Measurements from ENCODE around the gene PRKCA. TPM values are rescaled to one million over a fixed set of nuclear protein-coding genes. Genes with fewer than 3 reads are reported as not detected.

The PRKCA gene
- total RNA-seq, 4 donors from 2014 or later = 26.0 to 89.0 (median 32.8) TPM

DNA sequence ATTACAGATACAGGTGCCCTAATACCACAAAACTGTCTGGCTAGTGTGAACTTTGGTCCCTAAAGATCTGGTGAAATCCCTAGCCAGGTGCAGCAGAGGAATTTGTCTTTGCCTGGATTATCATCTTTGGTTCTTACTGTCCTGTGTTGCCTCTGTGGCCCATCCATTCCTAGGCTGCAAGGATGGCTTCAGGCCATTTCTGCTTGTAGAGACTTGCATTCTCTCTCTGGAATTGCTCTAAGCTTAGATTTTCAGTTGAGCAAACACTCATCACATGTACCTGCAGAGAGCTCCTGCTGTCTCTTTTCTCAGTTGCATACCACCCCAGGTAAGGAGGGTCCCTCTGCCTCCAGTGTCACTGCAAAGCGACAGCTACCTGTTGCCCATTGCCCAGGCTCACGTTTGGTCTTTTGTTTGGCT lies 114.9 kb downstream of the PRKCA start:
- Histone ChIP-seq H3K4me1 (peaks cover 0 to 13% (median 2%) of the 10 kb centered on the region in 3 donors), H3K27ac (no peak overlapping the region), H3K36me3 (no peaks in the 10 kb centered on the region), H3K27me3 (no peaks in the 10 kb centered on the region), H3K9me3 (no peaks in the 10 kb centered on the region), H3K4me3 (no peak overlapping the region)
- WGBS, 2 donors (ENCODE audit: low coverage in 1 of 2) = 69 to 72% methylated on average over 2 of the region's 2 CpGs
- no peak for ATAC-seq
- TF ChIP-seq POLR2A (IDR thresholded peaks at IDR 0.05) (no peak), POLR2AphosphoS5 (IDR thresholded peaks at IDR 0.05) (no peak), EP300 (IDR thresholded peaks at IDR 0.05) (no peak)
- TF ChIP-seq, protein P1, sequence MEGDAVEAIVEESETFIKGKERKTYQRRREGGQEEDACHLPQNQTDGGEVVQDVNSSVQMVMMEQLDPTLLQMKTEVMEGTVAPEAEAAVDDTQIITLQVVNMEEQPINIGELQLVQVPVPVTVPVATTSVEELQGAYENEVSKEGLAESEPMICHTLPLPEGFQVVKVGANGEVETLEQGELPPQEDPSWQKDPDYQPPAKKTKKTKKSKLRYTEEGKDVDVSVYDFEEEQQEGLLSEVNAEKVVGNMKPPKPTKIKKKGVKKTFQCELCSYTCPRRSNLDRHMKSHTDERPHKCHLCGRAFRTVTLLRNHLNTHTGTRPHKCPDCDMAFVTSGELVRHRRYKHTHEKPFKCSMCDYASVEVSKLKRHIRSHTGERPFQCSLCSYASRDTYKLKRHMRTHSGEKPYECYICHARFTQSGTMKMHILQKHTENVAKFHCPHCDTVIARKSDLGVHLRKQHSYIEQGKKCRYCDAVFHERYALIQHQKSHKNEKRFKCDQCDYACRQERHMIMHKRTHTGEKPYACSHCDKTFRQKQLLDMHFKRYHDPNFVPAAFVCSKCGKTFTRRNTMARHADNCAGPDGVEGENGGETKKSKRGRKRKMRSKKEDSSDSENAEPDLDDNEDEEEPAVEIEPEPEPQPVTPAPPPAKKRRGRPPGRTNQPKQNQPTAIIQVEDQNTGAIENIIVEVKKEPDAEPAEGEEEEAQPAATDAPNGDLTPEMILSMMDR (IDR thresholded peaks at IDR 0.05) = no peak

DNA sequence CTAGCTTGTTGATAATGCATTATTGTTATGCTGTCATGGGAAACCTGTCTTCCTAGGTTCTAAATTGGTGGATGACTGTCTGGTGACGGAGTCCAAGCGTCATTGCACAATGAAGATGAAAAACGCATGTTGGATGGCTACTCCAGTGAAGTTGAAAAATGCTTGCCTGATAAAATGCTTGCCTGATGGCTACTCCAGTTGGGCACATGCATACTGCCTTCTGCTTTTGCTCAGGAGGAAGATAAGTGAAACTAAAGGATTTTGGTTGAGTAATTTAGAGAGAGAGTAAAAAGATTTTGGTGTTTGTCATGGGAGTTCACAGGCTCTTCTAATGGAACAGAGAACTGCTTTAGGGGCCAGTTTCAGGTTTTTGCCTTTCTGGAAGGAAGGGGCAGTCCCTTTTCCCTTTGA lies 118.6 kb downstream of the PRKCA start:
- peaks cover 0 to 39% (median 5%) of the 10 kb centered on the region in 3 donors for H3K4me1 ChIP-seq
- no peak overlapping the region for H3K4me3 ChIP-seq
- H3K36me3 ChIP-seq = no peaks in the 10 kb centered on the region
- peak overlapping the region in 2 of 4 donors; percentile 26 to 35 for H3K27ac ChIP-seq
- WGBS, 2 donors (ENCODE audit: low coverage in 1 of 2) = 30 to 55% methylated on average over 3 of the region's 3 CpGs
- no peaks in the 10 kb centered on the region for H3K9me3 ChIP-seq
- TF ChIP-seq POLR2A (IDR thresholded peaks at IDR 0.05) (no peak), POLR2AphosphoS5 (IDR thresholded peaks at IDR 0.05) (peak; percentile 58)
- H3K27me3 ChIP-seq = no peaks in the 10 kb centered on the region
- peak; percentile 67 for ATAC-seq

DNA sequence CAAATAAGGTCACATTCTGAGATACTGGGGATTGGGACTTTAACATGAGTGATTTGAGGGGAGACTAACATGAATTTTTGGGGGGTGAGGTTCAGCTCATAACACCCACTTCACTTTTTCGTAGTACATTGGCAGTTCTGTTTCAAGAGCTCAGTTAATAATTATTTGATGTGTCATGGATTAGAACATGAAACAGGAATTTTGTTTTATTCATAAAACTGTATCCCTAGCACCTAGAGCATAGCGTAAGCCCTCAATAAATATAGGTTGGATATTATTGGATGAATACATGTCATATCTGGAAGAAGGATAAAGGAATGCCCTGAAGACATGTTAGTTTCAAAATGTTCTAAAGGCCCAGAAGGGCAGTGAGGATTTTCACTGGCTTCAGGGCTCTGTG lies 119.8 kb downstream of the PRKCA start:
- H3K27ac ChIP-seq = peak overlapping the region in 2 of 4 donors; percentile 14 to 35

DNA sequence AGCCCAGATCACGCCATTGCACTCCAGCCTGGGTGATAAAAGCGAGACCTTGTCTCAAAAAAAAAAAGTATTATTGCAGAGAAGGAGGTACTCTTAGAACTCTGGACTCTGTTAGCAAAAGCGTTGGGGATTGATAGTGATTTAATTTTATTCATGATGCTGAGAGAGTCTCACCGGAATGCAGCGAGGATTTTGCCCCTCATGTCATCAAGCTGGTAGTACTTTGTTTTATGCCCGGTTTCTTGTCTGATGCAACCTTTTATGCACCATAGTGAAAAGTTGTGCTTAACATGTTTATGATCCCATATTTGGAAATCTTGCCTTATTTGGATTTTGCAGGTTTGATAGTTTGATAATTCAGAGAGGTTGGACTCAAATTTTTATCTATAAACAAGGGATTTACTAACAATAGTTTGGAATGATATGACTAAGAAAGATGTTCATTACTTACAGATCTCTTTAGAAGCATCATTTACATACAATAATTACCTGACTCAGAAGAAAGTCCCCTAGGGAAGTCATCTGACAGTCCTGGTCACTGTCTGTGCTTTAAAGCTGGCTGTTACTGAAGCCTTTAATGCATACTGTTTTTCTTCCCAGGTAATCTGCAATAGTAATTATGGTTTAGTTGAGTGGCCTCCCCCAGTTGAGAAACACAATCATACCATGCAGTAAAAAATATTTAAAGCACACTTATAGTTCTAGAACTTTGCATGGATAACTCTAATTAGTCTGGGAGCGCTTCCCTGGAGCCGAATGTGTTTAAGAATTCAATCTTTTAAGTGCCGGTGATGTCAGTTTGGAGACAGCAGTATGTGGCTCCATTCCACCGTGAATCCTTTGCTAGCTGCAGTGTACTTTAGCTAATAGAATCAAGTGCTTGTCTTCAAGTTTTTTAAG lies 120.9 kb downstream of the PRKCA start:
- Histone ChIP-seq H3K4me3 (no peak overlapping the region), H3K36me3 (no peaks in the 10 kb centered on the region), H3K27ac (peak overlapping the region in 2 of 4 donors; percentile 42 to 53), H3K4me1 (peaks cover 0 to 39% (median 5%) of the 10 kb centered on the region in 3 donors), H3K27me3 (no peaks in the 10 kb centered on the region), H3K9me3 (no peaks in the 10 kb centered on the region)
- TF ChIP-seq EP300 (IDR thresholded peaks at IDR 0.05) (no peak), POLR2A (IDR thresholded peaks at IDR 0.05) (no peak), POLR2AphosphoS5 (IDR thresholded peaks at IDR 0.05) (no peak)
- TF ChIP-seq, protein P1 (IDR thresholded peaks at IDR 0.05) = no peak
- WGBS, 2 donors (ENCODE audit: low coverage in 1 of 2) = 53 to 62% methylated on average over 10 of the region's 10 CpGs
- ATAC-seq = no peak

More for the DNA sequence above, 119.8 kb downstream of the PRKCA start:
- WGBS, 2 donors (ENCODE audit: low coverage in 1 of 2) = 64 to 85% methylated on average over 2 of the region's 2 CpGs
- Histone ChIP-seq H3K4me1 (peaks cover 0 to 39% (median 5%) of the 10 kb centered on the region in 3 donors), H3K36me3 (no peaks in the 10 kb centered on the region), H3K9me3 (no peaks in the 10 kb centered on the region), H3K27me3 (no peaks in the 10 kb centered on the region), H3K4me3 (no peak overlapping the region)
- ATAC-seq = no peak
- no peak for TF ChIP-seq POLR2AphosphoS5 (IDR thresholded peaks at IDR 0.05)
- TF ChIP-seq POLR2A (IDR thresholded peaks at IDR 0.05) = no peak
- TF ChIP-seq, protein P1 (IDR thresholded peaks at IDR 0.05) = no peak
- no peak for TF ChIP-seq EP300 (IDR thresholded peaks at IDR 0.05)

DNA sequence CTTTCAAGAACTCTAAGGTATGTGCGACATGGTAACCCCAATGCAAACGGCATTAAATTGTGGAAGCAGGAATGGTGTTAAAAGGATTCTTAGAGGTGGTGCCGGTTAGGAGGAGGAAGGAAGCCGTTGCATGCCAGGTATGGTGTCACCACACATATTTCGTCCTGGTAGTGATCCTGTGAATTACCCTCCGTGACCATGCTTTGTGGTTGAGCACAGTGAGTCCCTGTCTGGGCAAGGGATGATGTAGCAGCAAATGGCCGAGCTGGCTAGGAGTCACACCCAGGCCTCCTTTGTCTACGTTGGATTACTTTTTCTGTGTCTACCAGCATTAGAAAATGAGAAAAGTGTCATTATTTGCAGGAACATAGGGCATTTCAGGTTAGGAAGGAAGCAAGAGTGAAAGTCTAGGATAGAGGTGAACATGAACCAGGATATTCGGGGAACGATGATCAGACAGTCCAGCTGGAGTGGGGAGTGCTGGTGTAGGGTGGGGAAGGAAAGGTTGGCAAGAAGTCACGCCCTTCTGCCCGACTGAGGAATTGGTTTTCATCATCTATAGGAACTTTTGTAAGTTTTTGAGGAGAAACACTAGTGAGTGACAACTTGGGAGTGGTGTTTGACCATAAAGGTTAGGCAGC lies 123.5 kb downstream of the PRKCA start:
- Histone ChIP-seq H3K4me1 (peaks cover 0 to 45% (median 5%) of the 10 kb centered on the region in 3 donors), H3K9me3 (no peaks in the 10 kb centered on the region), H3K36me3 (no peaks in the 10 kb centered on the region), H3K4me3 (no peak overlapping the region), H3K27me3 (no peaks in the 10 kb centered on the region), H3K27ac (no peak overlapping the region)
- ATAC-seq = no peak
- no peak for TF ChIP-seq POLR2AphosphoS5 (IDR thresholded peaks at IDR 0.05)
- no peak for TF ChIP-seq EP300 (IDR thresholded peaks at IDR 0.05)
- 92 to 93% methylated on average over 4 to 8 of the region's 12 CpGs for WGBS, 2 donors (ENCODE audit: low coverage in 1 of 2)

Data from gastroesophageal sphincter (tissue), 4 donors.